Stimulated activated CD8-positive, alpha-beta memory T cell treated with anti-CD3 and anti-CD28 coated beads, Interleukin-7, amount 100 ng/mL, for 24 hours (primary cell): ENCODE measurements around the gene CORO6.
"Not testable (repeated sequence)": the region's sequence is repeated elsewhere in the genome, so short reads cannot be mapped to it uniquely, and the experiment has no call there.

Experiments
- DNase-seq: peaks from one replicate; pipeline ENCODE4 v3.0.0-alpha.2; 2020; ENCODE audit warnings: low read depth

Gene CORO6

DNA sequence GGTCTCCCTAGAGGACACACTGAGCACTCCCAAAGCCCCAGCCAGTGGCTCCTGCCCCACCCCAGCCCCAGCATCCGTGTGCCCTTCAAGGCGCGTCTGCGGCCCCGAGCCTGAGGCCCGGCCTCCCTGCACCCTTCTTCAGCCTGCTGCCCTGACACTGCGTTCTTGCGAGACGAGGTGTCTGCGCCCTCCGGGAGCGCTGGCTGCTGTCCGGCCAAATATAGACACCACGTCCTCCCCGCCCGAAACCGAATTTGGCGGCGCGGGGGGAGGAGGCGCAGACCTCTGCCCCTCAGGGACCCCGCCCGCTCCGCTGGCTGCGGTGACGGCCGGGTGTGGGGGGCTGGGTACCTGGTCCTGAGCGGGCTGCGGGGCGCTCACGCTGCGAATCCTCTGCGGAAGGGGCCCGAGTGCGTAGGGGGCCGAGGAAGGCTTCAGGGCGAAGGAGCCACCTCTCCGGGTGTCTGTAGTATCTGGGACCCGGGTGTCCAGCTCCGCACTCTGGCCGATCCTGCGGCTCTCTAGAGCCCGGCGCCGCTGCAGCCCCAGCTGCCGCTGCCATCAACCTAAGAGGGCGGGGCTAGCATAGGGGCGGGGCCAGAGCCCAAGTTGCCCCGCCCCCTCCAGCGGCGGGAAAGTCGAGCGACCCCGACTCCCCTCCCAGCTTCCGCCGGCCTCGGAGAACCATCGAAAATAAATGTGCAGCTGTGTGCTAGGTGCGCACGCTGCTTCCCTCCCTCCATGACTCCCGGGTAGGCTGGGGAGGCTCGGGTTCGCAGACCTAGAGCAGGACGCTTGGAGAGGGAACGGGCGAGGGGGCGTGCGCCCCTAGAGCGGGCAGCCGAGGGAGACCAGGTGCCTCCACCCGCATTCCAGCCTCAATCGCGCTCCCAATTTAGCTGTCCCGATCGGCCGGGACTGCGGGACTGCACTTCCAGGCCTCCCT is at the start of gene CORO6:
Gene CORO6 (minus strand): TSS at position 576 of the 946 bp plus-strand sequence. CDS start 1,491 bp downstream, outside the sequence.
- DNase-seq, result no peak

DNA sequence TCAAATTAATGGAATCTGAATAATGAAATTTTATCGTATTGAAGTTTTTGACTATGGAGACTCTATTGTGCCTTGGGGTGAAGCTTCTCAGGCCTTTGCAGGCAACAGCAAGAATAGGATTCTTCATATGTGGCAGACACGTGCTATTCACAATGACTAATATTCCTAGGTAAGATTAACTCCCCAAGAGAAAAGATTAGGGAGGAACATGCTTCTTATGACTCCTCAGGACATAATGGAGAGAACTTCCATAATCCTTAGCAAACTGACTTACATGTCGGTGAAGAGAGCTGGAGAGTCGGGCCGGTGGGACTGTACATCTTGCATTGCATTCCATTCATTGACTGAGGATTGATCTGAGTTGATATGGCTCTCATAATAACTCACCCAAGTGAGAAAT is 48.9 kb upstream of the CORO6 start:
- DNase-seq, result no peak

DNA sequence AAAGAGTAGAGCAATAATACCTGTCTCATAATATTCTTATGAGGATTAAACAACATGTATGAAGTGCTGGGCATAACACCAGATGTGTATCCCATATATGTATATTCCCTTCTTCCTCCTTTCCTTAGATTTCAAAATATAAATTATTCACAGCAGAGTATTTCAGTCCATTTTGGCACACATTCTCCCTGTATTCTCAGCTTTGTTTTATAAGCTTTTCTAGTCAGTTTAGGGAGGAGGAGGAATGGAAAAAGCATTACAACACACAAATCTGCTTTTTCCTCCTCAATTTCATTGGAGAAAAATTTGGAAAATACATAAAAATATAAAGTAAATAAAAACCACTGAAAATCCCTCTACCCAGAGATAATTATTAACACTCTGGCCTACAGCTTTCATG is 46.6 kb upstream of the CORO6 start:
- no peak for DNase-seq

DNA sequence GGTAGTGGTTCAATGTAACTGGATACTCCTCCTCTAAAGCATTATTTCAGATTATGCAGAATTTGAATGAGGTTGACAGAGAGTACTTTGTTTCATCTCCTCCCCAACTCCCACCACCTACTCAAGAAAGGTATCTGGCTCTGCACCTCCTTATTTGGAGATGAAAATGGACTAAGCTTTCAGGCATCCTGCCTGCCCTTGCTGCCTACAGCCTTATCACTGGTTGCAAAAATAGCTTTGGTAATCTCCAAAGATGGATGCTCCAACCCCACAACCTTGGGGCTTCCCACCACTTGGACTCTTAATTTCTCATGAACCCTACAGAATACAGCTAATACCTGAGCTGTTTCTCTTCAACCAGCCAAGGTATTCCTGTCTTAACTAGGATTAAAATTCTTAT is 45.3 kb upstream of the CORO6 start:
- DNase-seq, result no peak

DNA sequence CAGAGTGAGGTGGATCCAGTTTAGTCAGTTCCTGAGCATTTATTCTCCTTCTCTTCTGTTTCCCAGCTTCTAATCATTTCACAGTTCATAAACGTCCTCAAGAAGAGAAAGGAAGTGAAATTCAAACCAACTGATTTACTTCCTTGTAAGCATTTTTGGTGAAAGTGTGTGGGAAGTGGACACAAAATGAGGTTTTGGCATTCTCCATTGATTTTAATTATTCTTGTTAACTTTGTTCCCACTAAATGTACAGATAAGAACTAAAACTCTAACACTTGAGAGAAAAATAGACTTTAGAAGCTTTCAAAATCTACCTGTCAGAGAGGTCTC is 42.7 kb upstream of the CORO6 start:
- DNase-seq, result no peak

DNA sequence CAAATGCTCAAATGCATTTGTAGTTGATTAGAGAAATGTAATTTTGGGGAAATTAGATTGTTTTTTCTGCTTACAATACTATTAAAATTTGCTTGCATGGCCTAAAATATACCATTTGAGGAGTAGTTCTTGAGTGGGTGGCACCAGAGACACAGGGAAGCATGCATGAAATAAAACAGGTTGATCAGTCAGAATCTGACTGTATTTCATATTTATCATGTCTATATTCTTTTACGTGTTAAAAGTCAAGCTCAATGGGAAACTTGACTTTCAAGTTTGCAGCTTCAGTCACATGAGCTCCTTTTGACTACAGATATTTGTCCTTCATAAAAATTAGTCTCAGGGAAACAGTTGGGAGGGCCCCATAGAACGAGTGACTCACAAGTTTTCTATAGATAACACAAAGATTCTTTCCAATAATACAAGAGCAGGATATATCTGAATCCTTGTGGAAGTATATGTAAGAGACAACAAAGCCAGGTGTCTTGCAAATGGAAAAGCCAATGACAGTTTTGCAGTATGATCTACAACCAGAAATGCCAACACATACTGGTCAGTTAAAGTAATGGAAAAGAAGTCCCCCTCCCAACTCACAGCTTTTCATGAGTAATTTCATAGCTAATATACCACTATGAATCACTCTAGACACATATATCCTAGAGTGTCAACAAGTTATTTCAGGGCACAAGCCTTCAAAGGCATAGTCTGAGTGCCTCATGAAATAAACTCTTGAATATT is 42.2 kb upstream of the CORO6 start:
- no peak for DNase-seq

DNA sequence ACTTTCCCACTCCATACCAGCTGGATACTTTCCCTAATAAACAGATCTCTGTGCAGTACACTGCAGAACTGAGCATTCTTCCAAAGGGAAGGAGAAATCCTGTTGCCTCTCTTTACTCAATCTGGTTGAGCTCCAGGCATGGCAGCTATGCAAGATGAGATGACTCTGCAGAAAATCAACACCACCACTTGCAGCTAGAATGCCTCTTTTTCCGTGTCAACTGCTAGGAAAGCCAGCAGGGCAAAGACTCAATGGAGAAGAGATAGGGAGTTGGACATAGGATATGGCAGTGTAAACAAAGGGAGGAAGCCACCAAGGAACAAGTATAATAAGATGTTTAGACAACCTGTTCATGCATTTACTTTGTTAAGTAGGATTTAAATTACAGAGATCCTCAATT is 40.4 kb upstream of the CORO6 start:
- no peak for DNase-seq

DNA sequence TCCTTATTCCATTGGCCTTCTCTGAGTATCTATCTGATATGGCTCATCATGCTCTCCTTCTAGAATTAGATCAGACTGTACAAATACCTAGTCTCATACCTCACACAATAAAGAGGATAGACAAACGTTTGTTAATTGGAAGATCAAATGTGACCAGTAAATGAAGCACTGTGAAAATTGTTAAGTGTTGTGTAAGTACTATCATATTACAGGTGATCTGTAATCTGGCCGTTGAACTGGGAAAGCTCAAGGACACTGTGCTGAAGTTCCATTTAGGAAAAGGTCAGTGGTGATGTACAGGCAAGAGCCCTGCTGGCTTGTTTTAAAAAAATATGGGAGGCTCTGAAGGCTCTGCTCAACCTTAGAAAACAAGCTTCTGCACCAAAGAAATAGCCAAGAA is 38.5 kb upstream of the CORO6 start:
- DNase-seq, result no peak

DNA sequence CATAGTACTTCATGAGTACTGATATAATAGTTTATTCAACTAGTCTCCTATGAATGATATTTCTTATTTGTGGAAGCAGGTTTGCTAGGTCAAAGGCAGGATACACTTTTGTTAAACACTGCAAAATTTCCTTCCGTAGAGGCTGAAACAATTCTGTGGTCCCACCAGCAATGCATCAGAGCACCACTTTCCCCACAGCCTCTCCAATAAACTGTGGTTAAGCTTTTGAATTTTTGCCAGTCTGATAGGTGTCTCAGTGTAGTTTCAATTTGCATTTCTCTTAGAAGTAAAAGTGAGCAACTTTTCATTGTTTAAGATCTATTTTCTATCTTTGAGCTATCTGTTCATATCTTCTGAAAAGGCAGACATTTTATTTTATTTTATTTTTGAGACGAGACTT is 36.4 kb upstream of the CORO6 start:
- DNase-seq, result no peak

DNA sequence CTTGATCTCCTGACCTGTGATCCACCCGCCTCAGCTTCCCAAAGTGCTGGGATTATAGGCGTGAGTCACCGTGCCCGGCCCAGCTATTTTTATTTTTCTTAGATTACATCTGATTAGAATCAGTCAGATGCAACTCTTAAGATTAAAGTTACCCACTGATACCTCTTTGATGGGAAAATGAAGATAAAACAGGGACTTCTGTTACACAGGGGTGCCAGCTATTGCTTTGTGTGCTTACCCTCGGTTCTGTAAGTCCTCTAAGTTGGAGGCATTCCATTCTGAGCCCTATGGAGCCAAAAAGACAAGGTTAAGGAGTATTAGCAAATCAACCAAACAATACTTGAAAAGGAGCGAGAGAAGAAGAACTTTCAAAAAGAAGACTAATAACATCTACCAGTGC is 32.6 kb upstream of the CORO6 start:
- no peak for DNase-seq

DNA sequence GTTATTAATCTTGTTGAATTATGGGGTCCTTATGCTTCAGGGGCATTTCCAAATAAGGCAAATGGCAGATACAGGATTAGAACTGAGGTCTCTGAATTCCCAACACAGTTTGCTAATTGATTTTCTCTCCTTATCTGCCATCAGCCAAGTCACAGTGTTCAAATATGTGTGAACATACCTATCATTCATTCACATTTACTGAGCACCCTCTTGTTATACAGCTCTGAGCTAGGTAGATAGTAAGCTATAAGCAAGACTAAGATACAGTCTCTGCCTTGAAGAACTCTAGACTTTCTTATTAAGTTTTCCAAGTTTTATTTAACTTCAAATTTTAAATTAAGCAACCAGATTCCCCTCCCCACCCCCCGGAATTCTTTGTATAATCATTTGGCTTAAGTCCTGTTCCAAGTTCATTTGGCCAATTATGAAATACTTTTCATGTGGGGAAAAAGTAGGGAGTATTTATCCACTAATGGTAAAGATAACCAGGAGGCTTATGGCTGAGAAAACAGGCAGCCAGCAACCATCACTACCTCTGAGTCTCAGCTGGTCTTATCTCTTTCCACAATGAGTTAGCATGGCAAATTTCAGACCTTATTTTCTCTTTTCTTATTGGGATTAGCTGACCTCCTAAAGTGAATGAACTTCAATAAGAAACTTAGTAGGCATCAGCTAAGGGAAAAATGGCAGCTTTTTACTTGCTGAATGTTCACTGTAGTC is 31.4 kb upstream of the CORO6 start:
- DNase-seq, result no peak

DNA sequence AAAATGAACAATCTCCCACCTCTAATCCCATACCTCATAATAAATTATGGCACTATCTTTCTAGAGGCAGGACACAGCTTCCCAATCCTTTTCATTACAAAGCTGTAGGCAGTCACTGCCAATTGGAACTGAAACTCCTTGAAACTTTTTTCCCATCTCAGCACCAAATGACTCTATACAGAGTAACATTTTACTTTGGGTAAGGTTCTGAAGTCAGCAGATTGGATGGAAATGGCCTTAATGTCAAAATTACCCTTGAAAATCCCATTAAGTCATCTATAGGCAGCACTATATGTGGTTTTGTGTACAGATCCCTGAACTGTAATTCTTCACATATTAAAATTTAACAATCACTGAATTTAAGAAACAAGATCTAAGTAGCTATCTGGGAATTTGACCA is 30.3 kb upstream of the CORO6 start:
- DNase-seq, result no peak

DNA sequence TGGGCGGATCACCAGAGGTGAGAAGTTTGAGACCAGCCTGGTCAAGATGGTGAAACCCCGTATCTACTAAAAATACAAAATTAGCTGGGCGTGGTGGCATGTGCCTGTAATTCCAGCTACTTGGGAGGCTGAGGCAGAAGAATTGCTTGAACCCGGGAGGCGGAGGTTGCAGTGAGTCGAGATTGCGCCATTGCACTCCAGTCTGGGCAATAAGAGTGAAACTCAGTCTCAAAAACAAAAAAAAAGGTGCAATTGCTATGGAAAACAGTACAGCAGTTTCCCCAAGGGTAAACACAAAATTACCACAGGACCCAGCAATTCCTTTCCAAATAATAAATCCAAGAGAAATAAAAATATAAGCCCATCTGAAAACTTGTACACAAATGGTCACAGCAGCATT is 29.2 kb upstream of the CORO6 start:
- DNase-seq, result not testable (repeated sequence)

DNA sequence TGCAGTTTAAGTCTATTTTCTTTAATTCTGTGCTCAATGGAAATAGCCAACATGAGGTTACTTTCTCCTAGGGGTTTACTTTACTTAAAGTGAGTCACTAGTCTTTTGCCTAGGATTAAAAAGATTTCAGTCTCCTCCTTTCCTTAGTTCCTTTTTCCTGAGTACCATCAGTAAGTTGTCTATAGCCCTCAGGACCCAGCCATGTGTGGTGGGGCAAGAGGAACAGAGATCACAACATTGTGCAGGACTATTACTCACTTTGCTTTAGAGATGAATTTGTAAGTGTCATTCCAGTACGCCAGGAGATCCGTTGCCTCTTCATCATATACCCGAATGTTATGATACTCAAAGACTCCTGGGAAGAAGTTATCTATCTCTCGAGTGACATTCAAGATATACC is 27.7 kb upstream of the CORO6 start:
- no peak for DNase-seq

DNA sequence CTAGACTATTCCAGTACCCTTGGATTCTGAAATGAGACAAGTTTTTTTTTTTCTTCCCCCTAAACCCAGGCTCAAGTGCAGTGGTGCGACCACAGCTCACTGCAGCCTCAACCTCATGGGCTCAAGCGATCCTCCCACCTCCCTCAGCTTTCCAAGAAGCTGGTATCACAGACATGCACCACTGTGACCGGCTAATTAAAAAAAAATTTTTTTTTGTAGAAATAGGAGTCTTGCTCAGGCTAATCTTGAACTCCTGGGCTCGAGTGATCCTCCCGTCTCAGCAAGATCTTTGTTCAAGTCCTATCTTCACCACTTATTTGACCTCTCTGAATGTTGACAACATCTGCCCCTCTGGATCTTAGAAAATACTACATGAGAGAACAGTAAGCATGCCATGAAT is 26.6 kb upstream of the CORO6 start:
- DNase-seq, result no peak

DNA sequence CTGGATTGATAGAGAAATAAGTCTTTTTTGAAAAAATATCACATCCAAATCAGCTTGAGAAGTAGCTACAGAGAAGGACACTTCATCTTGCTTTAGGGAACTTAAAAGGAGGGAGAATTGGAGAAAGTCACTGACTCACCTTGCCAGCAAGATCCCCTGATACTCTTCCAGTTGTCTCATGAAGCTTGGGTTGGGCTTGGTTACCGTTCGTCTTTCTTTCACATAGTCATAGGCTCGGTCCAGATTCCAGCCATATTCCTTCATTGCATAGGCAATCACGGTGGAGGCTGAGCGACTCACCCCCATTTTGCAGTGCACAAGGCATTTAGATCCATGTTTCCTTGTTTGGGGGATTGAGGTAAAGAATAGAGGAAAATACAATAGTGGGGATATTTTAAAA is 25.3 kb upstream of the CORO6 start:
- no peak for DNase-seq

DNA sequence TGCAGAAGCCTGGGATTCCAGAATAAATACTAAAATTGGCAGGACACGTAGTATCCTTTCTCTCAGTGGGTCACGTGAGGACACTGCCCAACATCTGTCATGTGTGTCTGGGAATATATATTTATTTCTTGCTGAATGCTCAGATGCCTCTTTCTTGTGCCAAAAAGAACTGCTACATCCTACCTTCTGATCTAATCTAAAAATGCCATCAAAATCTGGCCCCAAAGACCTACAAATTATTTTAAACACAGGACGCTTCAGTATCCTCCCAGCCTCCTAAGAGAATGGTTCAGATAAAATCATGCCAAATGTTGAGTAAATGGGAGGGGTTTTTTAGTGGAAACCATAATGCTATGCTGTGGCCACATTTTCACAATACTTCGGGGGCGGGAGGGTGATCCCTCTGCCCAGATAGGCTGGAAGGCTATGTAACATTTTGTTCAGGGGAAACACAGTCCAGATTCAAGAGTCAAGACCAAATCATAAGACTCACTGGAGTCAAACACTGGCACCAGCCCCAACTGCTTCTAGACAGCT is 22.9 kb upstream of the CORO6 start:
- DNase-seq, result no peak

DNA sequence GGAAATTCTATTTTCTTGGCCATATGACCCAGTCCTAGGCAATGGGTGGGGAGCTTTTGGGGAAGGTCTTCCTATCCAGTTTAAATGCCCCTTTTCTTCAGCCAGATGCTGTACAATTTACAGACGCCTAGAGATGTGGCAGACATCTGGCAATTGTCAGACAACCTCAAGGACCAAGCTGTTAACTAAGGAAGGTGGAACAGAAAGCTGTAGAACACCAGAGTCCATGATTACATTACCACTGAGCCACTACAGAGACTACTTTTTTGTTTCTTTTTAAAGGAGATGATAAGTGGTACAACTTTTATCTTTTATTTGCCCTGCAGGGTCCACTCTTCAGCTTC is 21.1 kb upstream of the CORO6 start:
- DNase-seq, result no peak

DNA sequence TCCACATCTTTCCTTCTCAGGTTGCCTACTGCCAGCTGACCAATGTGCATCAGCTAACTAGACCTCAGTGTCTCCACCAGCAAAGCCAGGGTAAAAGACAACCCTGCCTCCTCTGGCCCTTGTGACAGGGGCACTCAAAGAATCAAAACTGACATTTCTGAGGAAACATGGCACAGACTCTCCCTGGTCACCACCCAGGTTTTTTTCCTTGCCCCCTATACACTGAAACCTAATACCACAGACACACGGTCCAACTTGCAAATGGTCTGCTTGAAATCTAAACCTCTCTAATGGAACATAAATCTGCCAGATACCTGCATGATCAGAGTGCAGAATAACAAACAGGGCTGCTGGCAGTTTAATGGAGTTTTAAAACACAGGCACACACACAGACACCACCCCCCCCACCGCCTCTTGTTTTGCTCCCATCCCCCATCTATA is 19.5 kb upstream of the CORO6 start:
- DNase-seq, result no peak

DNA sequence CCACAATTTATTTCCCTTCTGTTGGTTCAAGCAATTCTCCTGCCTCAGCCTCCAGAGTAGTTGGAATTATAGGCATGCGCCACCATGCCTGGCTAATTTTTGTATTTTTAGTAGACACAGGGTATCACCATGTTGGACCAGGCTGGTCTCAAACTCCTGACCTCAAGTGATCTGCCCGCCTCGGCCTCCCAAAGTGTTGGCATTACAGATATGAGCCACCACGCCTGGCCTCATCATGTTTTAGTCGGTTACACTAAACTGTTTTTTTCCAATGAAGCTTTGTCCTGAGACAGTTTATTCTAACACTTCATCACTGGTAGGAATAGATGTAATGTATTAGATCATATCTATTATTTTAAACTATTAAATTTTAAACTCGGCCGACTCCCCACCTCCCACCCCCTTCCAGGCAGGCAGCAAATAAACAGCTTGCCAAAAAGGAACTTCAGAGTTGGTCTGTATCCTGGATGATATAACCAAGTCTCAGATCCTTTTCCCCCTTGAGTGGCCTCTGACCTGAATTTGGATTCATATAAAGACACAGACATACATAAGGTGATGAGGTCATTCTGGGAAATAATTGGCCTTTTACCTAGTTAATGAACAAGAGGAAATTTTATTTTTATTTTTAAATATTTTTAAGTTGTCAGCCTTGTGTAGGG is 18.4 kb upstream of the CORO6 start:
- no peak for DNase-seq

DNA sequence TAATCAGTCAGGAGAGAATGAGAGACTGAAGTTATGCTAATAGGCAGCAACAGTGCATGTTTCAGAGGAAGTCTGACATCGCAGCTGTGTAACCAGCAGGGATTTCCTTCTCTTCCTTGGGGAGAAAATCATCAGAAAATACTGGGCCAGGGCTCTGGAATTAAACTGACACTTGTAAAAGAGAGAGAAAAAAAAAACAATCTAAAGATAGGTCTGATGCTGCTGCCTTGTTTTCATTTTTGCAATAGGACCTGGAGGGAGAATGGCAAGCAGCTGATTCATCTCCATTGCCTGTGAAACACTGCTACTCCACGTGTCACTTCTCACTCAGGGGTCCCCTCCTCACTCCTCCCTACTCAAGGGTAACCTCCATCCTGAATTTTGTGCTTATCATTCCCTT is 17.7 kb upstream of the CORO6 start:
- DNase-seq, result no peak

DNA sequence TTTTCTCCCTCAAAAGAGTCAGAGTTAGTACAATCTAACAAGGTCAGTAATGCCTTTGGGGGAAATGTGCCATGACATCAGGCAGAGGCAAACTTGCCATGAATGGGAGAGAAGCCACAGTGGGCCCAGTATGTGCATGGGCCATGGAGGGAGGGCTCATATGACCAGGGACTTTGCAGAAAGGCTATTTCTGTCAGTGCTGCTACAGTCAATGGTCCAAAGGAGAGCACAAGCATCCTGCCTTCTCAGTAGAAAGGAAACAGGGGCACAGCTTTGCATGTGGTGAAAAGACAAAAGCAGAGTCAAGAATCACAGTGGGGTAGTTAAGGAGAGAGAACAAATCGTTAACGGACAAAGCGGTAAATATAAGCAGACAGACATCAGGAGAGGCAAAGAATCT is 11.2 kb upstream of the CORO6 start:
- DNase-seq, result no peak
